Lung (tissue), 12 donors: ENCODE data around the gene MED13. TPM values are rescaled to one million over a fixed set of nuclear protein-coding genes. Genes with fewer than 3 reads are reported as not detected.

Experiments
- ATAC-seq: fragments of 200-7000 bp; cut with Tn5 transposase; one replicate; pipeline ENCODE4 v1.9.1; 2020; ENCODE audit warnings: moderate number of reproducible peaks; ENCODE audit not compliant: insufficient read depth, low FRiP score
- DNase-seq, 3 donors: peaks; one replicate each; pipeline ENCODE4 v3.0.0-alpha.2; 2013 to 2017
- H3K27ac ChIP-seq, 2 donors: one replicate each; pipeline ENCODE4 v1.5.1; 2013; ENCODE audit warnings: mild to moderate bottlenecking in 2 of 2, moderate library complexity in 2 of 2, control low read depth in 1 of 2, inconsistent platforms in 1 of 2, low read depth in 1 of 2, low read length in 1 of 2
- H3K27me3 ChIP-seq, 3 donors: one replicate each; pipeline ENCODE4 v1.5.1; 2013; ENCODE audit warnings: low read length in 2 of 3; ENCODE audit not compliant: control insufficient read depth in 3 of 3, insufficient read depth in 3 of 3
- H3K36me3 ChIP-seq, 4 donors: one replicate each; pipeline ENCODE4 v1.5.1; 2013; ENCODE audit warnings: low read length in 4 of 4, mild to moderate bottlenecking in 1 of 4, moderate library complexity in 1 of 4; ENCODE audit not compliant: control insufficient read depth in 4 of 4, insufficient read depth in 4 of 4
- H3K4me1 ChIP-seq, 5 donors: one replicate each; pipeline ENCODE4 v1.5.1; 2013; ENCODE audit warnings: low read length in 5 of 5, mild to moderate bottlenecking in 2 of 5, moderate library complexity in 1 of 5; ENCODE audit not compliant: control insufficient read depth in 5 of 5, insufficient read depth in 5 of 5
- H3K4me3 ChIP-seq: one replicate; pipeline ENCODE4 v1.5.1; 2013; ENCODE audit warnings: mild to moderate bottlenecking, control low read depth, moderate library complexity
- H3K9ac ChIP-seq, 2 donors: one replicate each; pipeline ENCODE4 v1.5.1; 2013; ENCODE audit warnings: low read length in 2 of 2, control low read depth in 1 of 2; ENCODE audit not compliant: insufficient read depth in 1 of 2
- H3K9me3 ChIP-seq, 4 donors: one replicate each; pipeline ENCODE4 v1.5.1; 2013; ENCODE audit warnings: low read length in 3 of 4, mild to moderate bottlenecking in 1 of 4, moderate library complexity in 1 of 4; ENCODE audit not compliant: control insufficient read depth in 4 of 4, insufficient read depth in 3 of 4
- WGBS, 2 donors: extraction: QIAGEN DNeasy Blood & Tissue Kit; methylation state at CpG; one replicate each; pipeline ENCODE4 v1.1.7; 2013; 5-methylcytosine and 5-hydroxymethylcytosine counted together
- polyA plus RNA-seq, 2 donors: library from polyadenylated mRNA; stranded (reverse); fragments of 200-250 nt; gene quantifications; one replicate each; pipeline ENCODE4 v1.2.1, GENCODE V29; 2013
- total RNA-seq, 2 donors: library from RNA; depleted of rRNA in 1 of 2; stranded (reverse); fragments of >200 nt in 1 of 2; gene quantifications; one replicate each; pipeline ENCODE4 v1.2.1, GENCODE V29; 2014 to 2021
- TF ChIP-seq, protein P1 (sequence below): IDR thresholded peaks from 2 replicates; pipeline ENCODE4 v1.5.1; 2012; ENCODE audit warnings: mild to moderate bottlenecking; ENCODE audit errors: control extremely low read depth, extremely low read depth
- donor health status: control.
- donor health status: control.
- donor health status: Bipolar disorder and iron deficiency.
- donor health status: healthy.
- donor health status: DM: yes; HTN: yes; CAD: no.

The MED13 gene
- total and polyA plus RNA-seq, 4 donors: 7.2 to 104 (median 38.1) TPM

DNA sequence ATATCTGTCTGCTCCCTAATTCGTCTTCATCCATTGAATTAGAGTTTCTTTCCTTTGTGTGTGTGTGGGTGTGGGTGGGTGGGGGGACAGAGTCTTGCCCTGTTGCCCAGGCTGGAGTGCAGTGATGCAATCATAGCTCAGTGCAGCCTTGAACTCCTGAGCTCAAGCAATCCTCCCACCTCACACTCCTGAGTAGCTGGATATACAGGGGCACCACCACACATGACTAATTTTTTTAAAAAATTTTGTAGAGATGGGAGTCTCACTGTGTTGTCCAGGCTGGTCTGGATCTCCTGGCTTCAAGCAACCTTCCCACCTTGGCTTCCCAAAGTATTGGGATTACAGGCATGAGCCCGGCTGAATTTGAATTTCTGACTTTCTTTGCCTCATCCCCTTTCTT is 34.5 kb upstream of the MED13 start:
- Histone ChIP-seq H3K9ac (no peak overlapping the region), H3K27me3 (no peaks in the 10 kb centered on the region), H3K4me1 (no peaks in the 10 kb centered on the region), H3K27ac (no peak overlapping the region), H3K9me3 (no peaks in the 10 kb centered on the region), H3K4me3 (no peak overlapping the region), H3K36me3 (no peaks in the 10 kb centered on the region)
- no peak for DNase-seq
- no peak for ATAC-seq
- TF ChIP-seq, protein P1, sequence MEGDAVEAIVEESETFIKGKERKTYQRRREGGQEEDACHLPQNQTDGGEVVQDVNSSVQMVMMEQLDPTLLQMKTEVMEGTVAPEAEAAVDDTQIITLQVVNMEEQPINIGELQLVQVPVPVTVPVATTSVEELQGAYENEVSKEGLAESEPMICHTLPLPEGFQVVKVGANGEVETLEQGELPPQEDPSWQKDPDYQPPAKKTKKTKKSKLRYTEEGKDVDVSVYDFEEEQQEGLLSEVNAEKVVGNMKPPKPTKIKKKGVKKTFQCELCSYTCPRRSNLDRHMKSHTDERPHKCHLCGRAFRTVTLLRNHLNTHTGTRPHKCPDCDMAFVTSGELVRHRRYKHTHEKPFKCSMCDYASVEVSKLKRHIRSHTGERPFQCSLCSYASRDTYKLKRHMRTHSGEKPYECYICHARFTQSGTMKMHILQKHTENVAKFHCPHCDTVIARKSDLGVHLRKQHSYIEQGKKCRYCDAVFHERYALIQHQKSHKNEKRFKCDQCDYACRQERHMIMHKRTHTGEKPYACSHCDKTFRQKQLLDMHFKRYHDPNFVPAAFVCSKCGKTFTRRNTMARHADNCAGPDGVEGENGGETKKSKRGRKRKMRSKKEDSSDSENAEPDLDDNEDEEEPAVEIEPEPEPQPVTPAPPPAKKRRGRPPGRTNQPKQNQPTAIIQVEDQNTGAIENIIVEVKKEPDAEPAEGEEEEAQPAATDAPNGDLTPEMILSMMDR: no peak
- WGBS, 2 donors: 90 to 95% methylated on average over 2 of the region's 2 CpGs

DNA sequence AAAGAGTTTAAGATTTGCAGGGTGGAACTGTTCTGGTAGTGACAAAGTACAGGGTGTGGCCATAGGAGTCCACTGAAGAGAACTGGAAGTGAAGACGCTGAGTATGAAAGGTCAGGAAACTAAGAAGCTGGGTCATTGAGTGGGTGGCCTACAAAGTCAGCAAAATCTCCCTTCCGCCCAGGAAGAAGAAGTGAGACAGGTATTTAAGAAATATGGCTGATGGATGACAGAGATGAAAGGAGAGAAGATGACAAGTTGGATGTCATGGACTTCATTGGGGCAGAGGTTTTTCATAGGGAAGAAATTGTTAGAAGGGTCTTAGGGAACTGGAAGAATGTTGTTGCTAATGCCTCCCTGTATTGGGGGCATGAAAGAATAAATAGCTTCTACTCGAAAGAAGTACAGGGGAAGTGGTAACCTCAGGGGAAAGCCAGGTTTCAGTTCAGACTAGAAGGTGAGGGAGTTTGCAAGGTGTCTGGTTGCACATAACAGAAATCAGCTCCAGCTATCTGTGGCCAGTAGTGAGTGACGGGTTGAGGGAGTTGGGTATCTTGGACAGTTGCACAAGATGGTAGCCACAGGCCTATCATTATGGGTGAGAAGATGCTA is 33.6 kb upstream of the MED13 start:
- TF ChIP-seq, protein P1: no peak
- Histone ChIP-seq H3K4me3 (no peak overlapping the region), H3K9ac (no peak overlapping the region), H3K4me1 (peaks cover 0 to 1% (median 0%) of the 10 kb centered on the region in 5 donors), H3K27ac (no peak overlapping the region), H3K9me3 (no peaks in the 10 kb centered on the region), H3K36me3 (no peaks in the 10 kb centered on the region), H3K27me3 (no peaks in the 10 kb centered on the region)
- DNase-seq (no peak), ATAC-seq (no peak)
- 78 to 89% methylated on average over 4 of the region's 4 CpGs for WGBS, 2 donors

DNA sequence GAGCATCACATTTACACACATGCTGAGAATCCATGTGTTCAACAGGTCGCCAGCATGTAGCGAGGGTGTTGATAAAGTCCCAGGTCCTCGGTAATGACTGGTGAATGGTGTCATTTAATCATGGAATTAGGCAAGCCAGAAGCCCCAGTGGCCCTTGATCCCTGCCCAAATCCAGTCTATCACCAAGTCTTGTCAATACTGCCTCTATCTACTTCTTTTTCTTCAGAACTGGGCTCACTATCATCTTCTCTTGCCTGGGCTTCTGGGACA is 31.3 kb upstream of the MED13 start:
- Histone ChIP-seq H3K4me3 (no peak overlapping the region), H3K9ac (no peak overlapping the region), H3K4me1 (peaks cover 0 to 1% (median 0%) of the 10 kb centered on the region in 5 donors), H3K9me3 (no peaks in the 10 kb centered on the region), H3K36me3 (no peaks in the 10 kb centered on the region), H3K27ac (no peak overlapping the region), H3K27me3 (no peaks in the 10 kb centered on the region)
- no peak for ATAC-seq
- TF ChIP-seq, protein P1: no peak
- DNase-seq: no peak
- WGBS, 2 donors: 93 to 95% methylated on average over 3 of the region's 3 CpGs

DNA sequence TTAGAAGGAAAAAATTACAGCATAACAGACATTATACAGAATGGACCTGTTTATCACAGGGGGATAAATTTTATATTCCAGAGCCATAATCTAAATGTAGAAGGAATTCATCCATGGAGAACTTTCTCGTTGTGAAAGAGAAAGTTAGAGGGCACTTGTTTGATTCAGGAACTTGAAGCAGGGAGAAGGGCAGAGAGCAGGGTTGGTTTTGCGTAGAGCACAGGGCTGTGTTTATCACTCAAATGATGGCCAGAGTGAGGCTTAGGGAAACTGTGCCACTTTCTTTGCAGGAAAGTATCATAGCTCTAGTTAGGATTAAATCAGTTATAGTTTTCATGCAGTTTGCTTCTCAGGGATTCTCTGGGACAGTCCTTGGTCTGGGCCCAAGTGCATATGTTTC is 29.1 kb upstream of the MED13 start:
- TF ChIP-seq, protein P1: no peak
- Histone ChIP-seq H3K36me3 (no peaks in the 10 kb centered on the region), H3K9ac (no peak overlapping the region), H3K27me3 (no peaks in the 10 kb centered on the region), H3K4me3 (no peak overlapping the region), H3K9me3 (no peaks in the 10 kb centered on the region), H3K4me1 (peaks cover 0 to 1% (median 0%) of the 10 kb centered on the region in 5 donors), H3K27ac (no peak overlapping the region)
- ATAC-seq: peak; percentile 34
- 50 to 78% methylated on average over 2 of the region's 2 CpGs for WGBS, 2 donors
- no peak for DNase-seq
